ENCODE measurements around the gene IL2RA.

The IL2RA gene

GRCh38 chr10:6086375-6087233, 24.4 kb upstream of the IL2RA start:
- Histone ChIP-seq H3K4me2 (no peak overlapping the region), H3K9ac (no peak overlapping the region), H4K20me1 (ENCODE audit: insufficient read depth) (peaks cover 20% of the 10 kb centered on the region), H2AFZ (ENCODE audit: low read depth) (no peak overlapping the region; the same call in 1 of the 2 replicates), H3K4me3 (IDR thresholded peaks at IDR 0.05; ENCODE audit: insufficient read depth, low read depth, low read length) (no peak overlapping the region), H3K27me3 (ENCODE audit: insufficient read depth, low read depth) (no peaks in the 10 kb centered on the region), H3K36me3 (ENCODE audit: insufficient read depth) (no peaks in the 10 kb centered on the region), H3K27ac (no peak overlapping the region), H3K79me2 (ENCODE audit: insufficient read depth, low read depth) (peaks cover 26% of the 10 kb centered on the region), H3K4me1 (ENCODE audit: low read depth, poor library complexity, severe bottlenecking) (peaks cover 16% of the 10 kb centered on the region)
- peak; percentile 77 for TF ChIP-seq CTCF (conservative IDR thresholded peaks at IDR 0.05; ENCODE audit: low read depth, low read length)

- H3K4me1 ChIP-seq (ENCODE audit: low read depth, poor library complexity, severe bottlenecking) = no peaks in the 10 kb centered on the region
Measured at GRCh38 chr10:6083523-6084475, 21.6 kb upstream of the IL2RA start.

GRCh38 chr10:6082496-6083395, 20.6 kb upstream of the IL2RA start:
- no peaks in the 10 kb centered on the region for H3K27me3 ChIP-seq (ENCODE audit: insufficient read depth, low read depth)
- H3K4me3 ChIP-seq (IDR thresholded peaks at IDR 0.05; ENCODE audit: insufficient read depth, low read depth, low read length) = no peak overlapping the region
- TF ChIP-seq CTCF (conservative IDR thresholded peaks at IDR 0.05; ENCODE audit: low read depth, low read length) = no peak
- H3K27ac ChIP-seq = no peak overlapping the region
- H3K36me3 ChIP-seq (ENCODE audit: insufficient read depth) = no peaks in the 10 kb centered on the region
- no peaks in the 10 kb centered on the region for H4K20me1 ChIP-seq (ENCODE audit: insufficient read depth)
- H3K4me2 ChIP-seq = no peak overlapping the region
- no peak overlapping the region for H3K9ac ChIP-seq
- no peak overlapping the region for H2AFZ ChIP-seq (ENCODE audit: low read depth)
- no peaks in the 10 kb centered on the region for H3K4me1 ChIP-seq (ENCODE audit: low read depth, poor library complexity, severe bottlenecking)
- H3K79me2 ChIP-seq (ENCODE audit: insufficient read depth, low read depth) = no peaks in the 10 kb centered on the region

More at GRCh38 chr10:6083523-6084475, 21.6 kb upstream of the IL2RA start:
- Histone ChIP-seq H3K4me2 (no peak overlapping the region), H3K9ac (no peak overlapping the region), H3K79me2 (ENCODE audit: insufficient read depth, low read depth) (no peaks in the 10 kb centered on the region), H2AFZ (ENCODE audit: low read depth) (no peak overlapping the region), H4K20me1 (ENCODE audit: insufficient read depth) (no peaks in the 10 kb centered on the region), H3K4me3 (IDR thresholded peaks at IDR 0.05; ENCODE audit: insufficient read depth, low read depth, low read length) (no peak overlapping the region), H3K27me3 (ENCODE audit: insufficient read depth, low read depth) (no peaks in the 10 kb centered on the region), H3K36me3 (ENCODE audit: insufficient read depth) (no peaks in the 10 kb centered on the region), H3K27ac (no peak overlapping the region)
- TF ChIP-seq CTCF (conservative IDR thresholded peaks at IDR 0.05; ENCODE audit: low read depth, low read length) = no peak

GRCh38 chr10:6080417-6080973, 18.3 kb upstream of the IL2RA start:
- Histone ChIP-seq H3K9ac (no peak overlapping the region), H2AFZ (ENCODE audit: low read depth) (no peak overlapping the region), H3K27ac (no peak overlapping the region), H3K27me3 (ENCODE audit: insufficient read depth, low read depth) (no peaks in the 10 kb centered on the region), H3K79me2 (ENCODE audit: insufficient read depth, low read depth) (no peaks in the 10 kb centered on the region), H3K4me3 (IDR thresholded peaks at IDR 0.05; ENCODE audit: insufficient read depth, low read depth, low read length) (no peak overlapping the region), H3K4me1 (ENCODE audit: low read depth, poor library complexity, severe bottlenecking) (no peaks in the 10 kb centered on the region), H4K20me1 (ENCODE audit: insufficient read depth) (no peaks in the 10 kb centered on the region), H3K4me2 (no peak overlapping the region), H3K36me3 (ENCODE audit: insufficient read depth) (no peaks in the 10 kb centered on the region)
- no peak for TF ChIP-seq CTCF (conservative IDR thresholded peaks at IDR 0.05; ENCODE audit: low read depth, low read length)

Measured in KMS-11 (cell line).